Kidney (tissue), 14 donors: ENCODE data around the gene ERMARD. TPM values are rescaled to one million over a fixed set of nuclear protein-coding genes. Genes with fewer than 3 reads are reported as not detected.
A peak's percentile ranks its signal among the peaks of the same experiment; 100 is the strongest.

Source experiments
- DNase-seq, 5 donors: peaks; one replicate each; pipeline ENCODE4 v3.0.0-alpha.2; 2013 to 2020
- FAIRE-seq: peaks from 2 replicates; lab custom pipeline; 2012; peaks lifted over from hg19 to GRCh38; lab: Jason Lieb, UNC
- H3K27ac ChIP-seq, 2 donors: one replicate each; pipeline ENCODE4 v1.7.0; 2013; ENCODE audit warnings: low read depth in 2 of 2, low read length in 2 of 2, inconsistent platforms in 1 of 2
- H3K27me3 ChIP-seq: one replicate; pipeline ENCODE4 v1.7.1; 2013; ENCODE audit warnings: low read length, inconsistent platforms; ENCODE audit not compliant: control insufficient read depth, insufficient read depth
- H3K36me3 ChIP-seq, 3 donors: one replicate each; pipeline versions ENCODE4 v1.7.0 to v1.7.1; 2013; ENCODE audit warnings: low read length in 3 of 3, control low read depth in 1 of 3, inconsistent platforms in 1 of 3; ENCODE audit not compliant: insufficient read depth in 3 of 3, control insufficient read depth in 2 of 3
- H3K4me1 ChIP-seq, 3 donors: one replicate each; pipeline versions ENCODE4 v1.7.0 to v1.7.1; 2013; ENCODE audit warnings: low read length in 3 of 3, inconsistent platforms in 1 of 3, low read depth in 1 of 3; ENCODE audit not compliant: control insufficient read depth in 2 of 3, insufficient read depth in 2 of 3
- H3K4me3 ChIP-seq, 3 donors: one replicate each; pipeline versions ENCODE4 v1.7.0 to v1.8.1; 2013; ENCODE audit warnings: low read length in 3 of 3, control low read depth in 1 of 3, inconsistent platforms in 1 of 3
- H3K9ac ChIP-seq, 3 donors: one replicate each; pipeline versions ENCODE4 v1.7.0 to v1.7.1; 2013; ENCODE audit warnings: low read length in 3 of 3, control low read depth in 1 of 3, inconsistent platforms in 1 of 3
- H3K9me3 ChIP-seq, 3 donors: one replicate each; pipeline versions ENCODE4 v1.7.0 to v1.7.1; 2013; ENCODE audit warnings: low read length in 3 of 3, control low read depth in 1 of 3, inconsistent platforms in 1 of 3; ENCODE audit not compliant: control insufficient read depth in 2 of 3, insufficient read depth in 1 of 3
- intact Hi-C: fragments of 100-400 bp; cut with DNase I; formaldehyde crosslinking; loops from one replicate; pipeline ENCODE4 v1.11.1; 2022
- polyA plus RNA-seq: library from polyadenylated mRNA; stranded (reverse); fragments of 350-450 nt; fragmentation: Illumina TruSeq; extraction: RNeasy Lipid Tissue Mini Kit (QIAGEN cat#74804); gene quantifications from one replicate; pipeline ENCODE4 v1.2.3, GENCODE V29; 2014; ENCODE audit warnings: low read depth, low replicate concordance; ENCODE audit not compliant: insufficient read depth
- total RNA-seq: library from RNA; stranded (reverse); fragmentation: NEBNext Ultra II Directional; extraction: Animal tissue kit (Norgen Biotek cat#: 25700); gene quantifications from one replicate; pipeline ENCODE4 v1.2.1, GENCODE V29; 2021
- TF ChIP-seq, protein P1 (sequence below): IDR thresholded peaks from 3 replicates; pipeline ENCODE4 v1.5.1; 2012; ENCODE audit warnings: mild to moderate bottlenecking, moderate library complexity, borderline replicate concordance; ENCODE audit not compliant: insufficient read depth; ENCODE audit errors: extremely low read depth
- donor health status: control.
- donor health status: control.
- donor health status: control.
- donor health status: control.
- donor health status: control.
- donor health status: DM: yes; HTN: yes; CAD: no.
- donor health status: Normal renal cell carcinoma (clear cell type).

ERMARD gene
- total and polyA plus RNA-seq, 2 donors from 2014 or later = 22.3 to 36.8 TPM

DNA sequence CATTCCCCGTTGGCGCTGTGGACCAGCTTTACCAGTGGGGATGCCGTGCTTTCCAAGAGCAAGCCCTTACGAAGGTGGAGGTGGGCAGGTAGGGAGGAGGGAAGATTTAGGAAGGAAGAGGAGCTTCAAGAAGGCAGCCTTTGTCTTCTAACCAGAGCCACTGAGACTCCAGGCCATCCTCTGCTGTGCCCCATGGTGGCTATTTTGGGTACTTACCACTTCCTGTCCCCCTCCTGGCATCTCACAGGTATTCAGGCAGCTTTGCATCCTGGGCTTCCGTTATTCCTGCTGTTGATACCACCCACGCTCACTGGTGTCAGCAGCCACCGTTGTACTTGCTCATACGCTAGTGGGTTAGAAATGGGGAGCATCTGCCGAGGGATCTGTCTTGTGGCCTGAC is 22.9 kb downstream of the ERMARD start:
- DNase-seq (no peak), FAIRE-seq (no peak)
- no peak overlapping the region for H3K4me3 ChIP-seq
- H3K27ac ChIP-seq = no peak overlapping the region
- H3K36me3 ChIP-seq = peaks cover 2 to 36% (median 28%) of the 10 kb centered on the region in 3 donors
- no peaks in the 10 kb centered on the region for H3K9me3 ChIP-seq
- no peak overlapping the region for H3K9ac ChIP-seq
- intact Hi-C loops = no loop called here
- H3K4me1 ChIP-seq = no peaks in the 10 kb centered on the region
- TF ChIP-seq, protein P1, sequence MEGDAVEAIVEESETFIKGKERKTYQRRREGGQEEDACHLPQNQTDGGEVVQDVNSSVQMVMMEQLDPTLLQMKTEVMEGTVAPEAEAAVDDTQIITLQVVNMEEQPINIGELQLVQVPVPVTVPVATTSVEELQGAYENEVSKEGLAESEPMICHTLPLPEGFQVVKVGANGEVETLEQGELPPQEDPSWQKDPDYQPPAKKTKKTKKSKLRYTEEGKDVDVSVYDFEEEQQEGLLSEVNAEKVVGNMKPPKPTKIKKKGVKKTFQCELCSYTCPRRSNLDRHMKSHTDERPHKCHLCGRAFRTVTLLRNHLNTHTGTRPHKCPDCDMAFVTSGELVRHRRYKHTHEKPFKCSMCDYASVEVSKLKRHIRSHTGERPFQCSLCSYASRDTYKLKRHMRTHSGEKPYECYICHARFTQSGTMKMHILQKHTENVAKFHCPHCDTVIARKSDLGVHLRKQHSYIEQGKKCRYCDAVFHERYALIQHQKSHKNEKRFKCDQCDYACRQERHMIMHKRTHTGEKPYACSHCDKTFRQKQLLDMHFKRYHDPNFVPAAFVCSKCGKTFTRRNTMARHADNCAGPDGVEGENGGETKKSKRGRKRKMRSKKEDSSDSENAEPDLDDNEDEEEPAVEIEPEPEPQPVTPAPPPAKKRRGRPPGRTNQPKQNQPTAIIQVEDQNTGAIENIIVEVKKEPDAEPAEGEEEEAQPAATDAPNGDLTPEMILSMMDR = no peak
- H3K27me3 ChIP-seq = no peaks in the 10 kb centered on the region

DNA sequence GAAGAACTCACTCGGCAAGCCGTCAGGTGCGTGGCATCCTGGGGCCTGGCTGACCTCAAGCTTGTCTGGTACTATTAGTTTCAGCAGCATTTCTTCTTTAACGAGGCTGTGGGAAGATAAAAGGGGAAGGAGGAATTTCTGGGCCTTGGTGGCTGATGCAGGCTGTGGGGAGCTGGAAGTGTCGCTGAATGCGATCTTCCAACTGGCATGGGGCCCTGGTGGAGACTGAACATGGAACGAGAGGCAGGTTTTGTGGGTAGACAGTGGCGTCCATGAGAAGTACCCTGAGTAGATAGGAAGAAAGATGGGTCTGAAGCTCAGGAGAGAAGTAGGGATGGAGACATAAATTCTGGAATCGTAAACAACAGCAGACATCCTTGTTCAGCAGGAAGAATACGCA is 23.9 kb downstream of the ERMARD start:
- FAIRE-seq = no peak
- DNase-seq = no peak
- TF ChIP-seq, protein P1 = no peak
- Histone ChIP-seq H3K9me3 (no peaks in the 10 kb centered on the region), H3K4me1 (no peaks in the 10 kb centered on the region), H3K4me3 (no peak overlapping the region), H3K27ac (no peak overlapping the region), H3K36me3 (peaks cover 2 to 43% (median 33%) of the 10 kb centered on the region in 3 donors), H3K9ac (no peak overlapping the region), H3K27me3 (no peaks in the 10 kb centered on the region)
- intact Hi-C loops = no loop called here

DNA sequence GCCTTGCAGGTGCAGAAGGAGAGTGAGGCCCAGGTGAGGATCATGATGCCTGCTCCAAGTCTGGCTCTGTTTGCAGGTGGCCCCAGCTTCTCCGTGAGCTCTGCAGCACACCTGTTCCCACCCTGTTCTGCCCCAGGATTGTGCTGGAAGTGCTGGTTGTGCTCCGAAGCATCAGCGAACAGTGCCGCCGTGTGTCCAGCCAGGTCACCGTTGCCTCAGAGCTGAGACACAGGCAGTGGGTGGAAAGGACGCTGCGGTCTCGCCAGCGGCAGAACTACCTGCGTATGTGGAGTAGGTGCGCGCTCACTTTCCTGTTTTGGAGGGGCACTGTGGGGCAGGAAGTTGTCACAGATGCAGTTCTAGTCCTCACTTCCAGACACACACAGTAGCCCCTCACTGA is 25.0 kb downstream of the ERMARD start:
- Histone ChIP-seq H3K36me3 (peaks cover 2 to 42% (median 32%) of the 10 kb centered on the region in 3 donors), H3K9me3 (no peaks in the 10 kb centered on the region)
- no peak for FAIRE-seq

More for the DNA sequence above, 25.0 kb downstream of the ERMARD start:
- Histone ChIP-seq H3K27me3 (no peaks in the 10 kb centered on the region), H3K27ac (no peak overlapping the region), H3K4me1 (no peaks in the 10 kb centered on the region), H3K9ac (no peak overlapping the region), H3K4me3 (no peak overlapping the region)
- intact Hi-C loops = no loop called here
- TF ChIP-seq, protein P1 = no peak
- DNase-seq = peak in 1 of 5 donors; percentile 69
